Breast epithelium (tissue), 4 donors: ENCODE results near the gene RTL10. TPM values are rescaled to one million over a fixed set of nuclear protein-coding genes. Genes with fewer than 3 reads are reported as not detected.

Experiments
- DNase-seq, 2 donors: peaks; one replicate each; pipeline ENCODE4 v3.0.0-alpha.2; 2019; ENCODE audit warnings: low spot score in 2 of 2
- H3K27ac ChIP-seq, 2 donors: fragments of 200-600 bp; sonication (generic) in 1 of 2; one replicate each; pipeline ENCODE4 v1.5.1; 2016 to 2019; ENCODE audit warnings: mild to moderate bottlenecking in 1 of 2
- H3K27me3 ChIP-seq, 2 donors: fragments of 200-600 bp; sonication (generic) in 1 of 2; one replicate each; pipeline versions ENCODE4 v1.5.1 to v1.6.0; 2017 to 2019; ENCODE audit warnings: control low read depth in 1 of 2, mild to moderate bottlenecking in 1 of 2
- H3K36me3 ChIP-seq: fragments of 200-600 bp; one replicate; pipeline ENCODE4 v1.5.1; 2019
- H3K4me1 ChIP-seq, 2 donors: fragments of 200-600 bp; sonication (generic); one replicate each; pipeline ENCODE4 v1.5.1; 2016 to 2019; ENCODE audit warnings: control low read depth in 1 of 2
- H3K4me3 ChIP-seq, 3 donors: fragments of 200-600 bp; sonication (generic); 1 replicate in 2 of 3; 2 replicates in 1 of 3; pipeline ENCODE4 v1.5.1; 2016 to 2019; ENCODE audit warnings: mild to moderate bottlenecking in 3 of 3, moderate library complexity in 2 of 3
- H3K9me3 ChIP-seq, 2 donors: fragments of 200-600 bp; sonication (generic) in 1 of 2; one replicate each; pipeline ENCODE4 v1.5.1; 2016 to 2019; ENCODE audit warnings: control low read depth in 1 of 2
- CTCF ChIP-seq, 3 donors: fragments of 450-650 bp; IDR thresholded peaks; one replicate each; pipeline ENCODE4 v1.5.1; 2016 to 2017; ENCODE audit warnings: antibody characterized with exemption in 3 of 3, mild to moderate bottlenecking in 3 of 3, moderate library complexity in 3 of 3
- POLR2A ChIP-seq: fragments of 450-650 bp; IDR thresholded peaks from one replicate; pipeline ENCODE4 v1.6.1; 2016; ENCODE audit warnings: antibody characterized with exemption, mild to moderate bottlenecking, moderate library complexity
- POLR2AphosphoS5 ChIP-seq, 3 donors: sonication (generic); formaldehyde crosslinking; IDR thresholded peaks; one replicate each; pipeline ENCODE4 v1.6.1; 2017; ENCODE audit warnings: antibody characterized with exemption in 3 of 3
- intact Hi-C: fragments of 100-400 bp; cut with DNase I; formaldehyde crosslinking; loops from one replicate; pipeline ENCODE4 v1.15.1; 2023; ENCODE audit warnings: low total_unique reads
- total RNA-seq, 3 donors: library from RNA; depleted of rRNA; stranded (reverse); fragments of >200 nt; gene quantifications; one replicate each; pipeline ENCODE4 v1.1.0, GENCODE V29; 2016

Gene RTL10
- total RNA-seq, 3 donors from 2014 or later, result 6.7 to 21.5 (median 14.1) TPM

GRCh38 chr22:19867617-19868016 is 12.9 kb upstream of the RTL10 start:
- intact Hi-C loops, result no loop called here
- Histone ChIP-seq H3K27me3 (no peaks in the 10 kb centered on the region), H3K27ac (no peak overlapping the region), H3K36me3 (no peaks in the 10 kb centered on the region), H3K4me1 (no peaks in the 10 kb centered on the region), H3K4me3 (no peak overlapping the region), H3K9me3 (no peaks in the 10 kb centered on the region)
- no peak for TF ChIP-seq POLR2AphosphoS5 (IDR thresholded peaks at IDR 0.05)
- TF ChIP-seq POLR2A, result no peak
- TF ChIP-seq CTCF (IDR thresholded peaks at IDR 0.05), result no peak
- no peak for DNase-seq

GRCh38 chr22:19866665-19867009 is 12.0 kb upstream of the RTL10 start:
- Histone ChIP-seq H3K9me3 (no peaks in the 10 kb centered on the region), H3K27me3 (no peaks in the 10 kb centered on the region), H3K4me1 (no peaks in the 10 kb centered on the region), H3K4me3 (no peak overlapping the region), H3K27ac (no peak overlapping the region), H3K36me3 (no peaks in the 10 kb centered on the region)
- TF ChIP-seq CTCF (IDR thresholded peaks at IDR 0.05) (no peak), POLR2AphosphoS5 (IDR thresholded peaks at IDR 0.05) (no peak), POLR2A (no peak)
- DNase-seq, result no peak
- intact Hi-C loops, result no loop called here

GRCh38 chr22:19865141-19865829 is 10.6 kb upstream of the RTL10 start:
- H3K9me3 ChIP-seq, result no peaks in the 10 kb centered on the region
- no peak overlapping the region for H3K4me3 ChIP-seq
- no peaks in the 10 kb centered on the region for H3K4me1 ChIP-seq
- no peaks in the 10 kb centered on the region for H3K27me3 ChIP-seq
- intact Hi-C loops, result no loop called here
- no peak for DNase-seq
- no peak for TF ChIP-seq CTCF (IDR thresholded peaks at IDR 0.05)
- TF ChIP-seq POLR2AphosphoS5 (IDR thresholded peaks at IDR 0.05), result no peak
- no peak for TF ChIP-seq POLR2A
- H3K27ac ChIP-seq, result no peak overlapping the region
- no peaks in the 10 kb centered on the region for H3K36me3 ChIP-seq

- intact Hi-C loops, result no loop called here
Observed at GRCh38 chr22:19864538-19865106, 9.9 kb upstream of the RTL10 start.

More at GRCh38 chr22:19864538-19865106, 9.9 kb upstream of the RTL10 start:
- Histone ChIP-seq H3K27ac (no peak overlapping the region), H3K9me3 (no peaks in the 10 kb centered on the region), H3K4me3 (no peak overlapping the region), H3K27me3 (no peaks in the 10 kb centered on the region), H3K4me1 (no peaks in the 10 kb centered on the region), H3K36me3 (no peaks in the 10 kb centered on the region)
- no peak for DNase-seq
- TF ChIP-seq CTCF (IDR thresholded peaks at IDR 0.05) (no peak), POLR2A (no peak), POLR2AphosphoS5 (IDR thresholded peaks at IDR 0.05) (no peak)
